ENCODE data around the gene DISC1. TPM values are rescaled to one million over a fixed set of nuclear protein-coding genes. Genes with fewer than 3 reads are reported as not detected.
"Not testable (repeated sequence)": the region's sequence is repeated elsewhere in the genome, so short reads cannot be mapped to it uniquely, and the experiment has no call there.

Gene DISC1
- polyA plus RNA-seq, 1 of the 3 experiments (the other 2 are of a cell fraction), result 1.7 TPM

- ChIA-PET POLR2A (no interaction called here), CTCF (interaction anchor here (0.6 to 0.7 kb wide), 2 partner anchors 9 to 38 kb away, joined by 3 to 5 read pairs; no protein-coding TSS in a partner anchor)
- no peaks in the 10 kb centered on the region for H3K9me3 ChIP-seq
- no peaks in the 10 kb centered on the region for H3K9me2 ChIP-seq
- no peaks in the 10 kb centered on the region for H4K20me1 ChIP-seq (ENCODE audit: insufficient read depth)
- TF ChIP-seq YY1 (IDR thresholded peaks at IDR 0.05; ENCODE audit: low read depth) (no peak), ELF1 (IDR thresholded peaks at IDR 0.05) (no peak), SMC3 (IDR thresholded peaks at IDR 0.05; ENCODE audit: low read depth, low read length) (no peak), SIN3A (IDR thresholded peaks at IDR 0.05; ENCODE audit: borderline replicate concordance, low read depth, low read length) (no peak), USF2 (IDR thresholded peaks at IDR 0.05; ENCODE audit: borderline replicate concordance, low read depth, low read length) (no peak), FOXJ3 (CRISPR knock-in tag; IDR thresholded peaks at IDR 0.05) (no peak), RXRA (IDR thresholded peaks at IDR 0.05; ENCODE audit: borderline replicate concordance, low read depth) (no peak), EZH2phosphoT487 (IDR thresholded peaks at IDR 0.05; ENCODE audit: borderline replicate concordance, low read depth) (no peak), NFIC (IDR thresholded peaks at IDR 0.05; ENCODE audit: borderline replicate concordance) (no peak), JUND (IDR thresholded peaks at IDR 0.05) (no peak)
- H2AFZ ChIP-seq (ENCODE audit: low read depth), result no peak overlapping the region
- WGBS (ENCODE audit: low lambda C conversion rate), result 65% methylated on average over 1 of the region's 1 CpG
- H3K4me1 ChIP-seq (ENCODE audit: control insufficient read depth in 1 of 2, insufficient read depth in 2 of 2, low read depth in 1 of 2, low read length in 1 of 2), result peaks cover 0 to 2% of the 10 kb centered on the region in 2 experiments; a peak in 2 of 4 replicates
- H3F3A ChIP-seq (replicated peaks; ENCODE audit: insufficient read depth), result peaks cover 3% of the 10 kb centered on the region
- no peak overlapping the region for H3K4me2 ChIP-seq
- no peak overlapping the region for H3K9ac ChIP-seq
- H3K79me2 ChIP-seq (ENCODE audit: insufficient read depth), result no peaks in the 10 kb centered on the region
- no peak overlapping the region for H3K4me3 ChIP-seq (ENCODE audit: low read depth in 2 of 2, low read length in 1 of 2)
- H3K27me3 ChIP-seq (ENCODE audit: insufficient read depth), result no peaks in the 10 kb centered on the region
- H3K36me3 ChIP-seq (replicated peaks in 1 of 2; ENCODE audit: control insufficient read depth in 1 of 2, insufficient read depth in 2 of 2, low read length in 1 of 2), result no peaks in the 10 kb centered on the region
- no peak overlapping the region for H3K27ac ChIP-seq (ENCODE audit: low read depth in 2 of 2, low read length in 1 of 2)
- no peak for DNase-seq
Measured at GRCh38 chr1:231592809-231593208, 33.8 kb upstream of the DISC1 start.

- H3K9me2 ChIP-seq; H3K27me3 ChIP-seq (ENCODE audit: insufficient read depth); H3K27ac ChIP-seq (ENCODE audit: low read depth in 2 of 2, low read length in 1 of 2); H3K79me2 ChIP-seq (ENCODE audit: insufficient read depth); H3K4me3 ChIP-seq (ENCODE audit: low read depth in 2 of 2, low read length in 1 of 2); H4K20me1 ChIP-seq (ENCODE audit: insufficient read depth); POLR2A ChIA-PET; DNase-seq; H3K36me3 ChIP-seq (replicated peaks in 1 of 2; ENCODE audit: control insufficient read depth in 1 of 2, insufficient read depth in 2 of 2, low read length in 1 of 2); H3F3A ChIP-seq (replicated peaks; ENCODE audit: insufficient read depth); H3K9me3 ChIP-seq; H3K9ac ChIP-seq; H2AFZ ChIP-seq (ENCODE audit: low read depth); H3K4me1 ChIP-seq (ENCODE audit: control insufficient read depth in 1 of 2, insufficient read depth in 2 of 2, low read depth in 1 of 2, low read length in 1 of 2); H3K4me2 ChIP-seq: not testable (repeated sequence)
- WGBS (ENCODE audit: low lambda C conversion rate), result 97% methylated on average over 1 of the region's 1 CpG
- CTCF ChIA-PET, result interaction anchor here (0.6 to 0.7 kb wide), 2 partner anchors 9 to 39 kb away, joined by 3 to 5 read pairs; no protein-coding TSS in a partner anchor
Measured at GRCh38 chr1:231593264-231593663, 33.3 kb upstream of the DISC1 start.

- Histone ChIP-seq H3K4me1 (ENCODE audit: control insufficient read depth in 1 of 2, insufficient read depth in 2 of 2, low read depth in 1 of 2, low read length in 1 of 2) (peaks cover 0 to 2% of the 10 kb centered on the region in 2 experiments; a peak in 2 of 4 replicates), H3K27ac (ENCODE audit: low read depth in 2 of 2, low read length in 1 of 2) (no peak overlapping the region), H3K9me3 (no peaks in the 10 kb centered on the region), H3K27me3 (ENCODE audit: insufficient read depth) (no peaks in the 10 kb centered on the region), H3K36me3 (replicated peaks in 1 of 2; ENCODE audit: control insufficient read depth in 1 of 2, insufficient read depth in 2 of 2, low read length in 1 of 2) (no peaks in the 10 kb centered on the region), H3K79me2 (ENCODE audit: insufficient read depth) (no peaks in the 10 kb centered on the region), H4K20me1 (ENCODE audit: insufficient read depth) (no peaks in the 10 kb centered on the region), H2AFZ (ENCODE audit: low read depth) (no peak overlapping the region), H3K9me2 (no peaks in the 10 kb centered on the region), H3K4me2 (no peak overlapping the region), H3K4me3 (ENCODE audit: low read depth in 2 of 2, low read length in 1 of 2) (no peak overlapping the region), H3F3A (replicated peaks; ENCODE audit: insufficient read depth) (peaks cover 3% of the 10 kb centered on the region), H3K9ac (no peak overlapping the region)
- POLR2A ChIA-PET, result no interaction called here
- 69% methylated on average over 2 of the region's 2 CpGs for WGBS (ENCODE audit: low lambda C conversion rate)
- no peak for DNase-seq
- CTCF ChIA-PET, result interaction anchor here (1.4 to 1.5 kb wide), 2 partner anchors 236 to 237 kb away, joined by 4 to 5 read pairs; no protein-coding TSS in a partner anchor
- TF ChIP-seq GATA2 (CRISPR knock-in tag; IDR thresholded peaks at IDR 0.05) (no peak), NFIC (IDR thresholded peaks at IDR 0.05; ENCODE audit: borderline replicate concordance) (no peak), PBX3 (IDR thresholded peaks at IDR 0.05) (no peak), CHD2 (IDR thresholded peaks at IDR 0.05; ENCODE audit: low read length, partially characterized antibody) (no peak), JUND (IDR thresholded peaks at IDR 0.05) (no peak), POLR2AphosphoS5 (IDR thresholded peaks at IDR 0.05; ENCODE audit: low read depth, low read length) (no peak), IRF3 (IDR thresholded peaks at IDR 0.05; ENCODE audit: low read depth, low read length) (no peak), CTCF (IDR thresholded peaks at IDR 0.05) (no peak)
Measured at GRCh38 chr1:231594123-231594522, 32.5 kb upstream of the DISC1 start.

All from SK-N-SH (cell line).